Inferior parietal cortex (tissue), 1 donor: Measurements from ENCODE around the gene FAM117A.
"Not testable (repeated sequence)": the region's sequence is repeated elsewhere in the genome, so short reads cannot be mapped to it uniquely, and the experiment has no call there.

ENCODE experiments used
- DNase-seq: peaks from one replicate; pipeline ENCODE4 v3.0.0-alpha.2; 2016; ENCODE audit errors: extremely low spot score

FAM117A gene

GRCh38 chr17:49762151-49762941 lies 1.6 kb downstream of the FAM117A start:
- no peak for DNase-seq

GRCh38 chr17:49760932-49761558 lies 2.9 kb downstream of the FAM117A start:
- DNase-seq = no peak

GRCh38 chr17:49760296-49760695 lies 3.6 kb downstream of the FAM117A start:
- no peak for DNase-seq

GRCh38 chr17:49759203-49759602 lies 4.7 kb downstream of the FAM117A start:
- DNase-seq = no peak

GRCh38 chr17:49758464-49759010 lies 5.4 kb downstream of the FAM117A start:
- not testable (repeated sequence) for DNase-seq

GRCh38 chr17:49757151-49757777 lies 6.7 kb downstream of the FAM117A start:
- DNase-seq = no peak

GRCh38 chr17:49756323-49757150 lies 7.4 kb downstream of the FAM117A start:
- DNase-seq = no peak

GRCh38 chr17:49755663-49756283 lies 8.2 kb downstream of the FAM117A start:
- DNase-seq = no peak

GRCh38 chr17:49753959-49754391 lies 10.0 kb downstream of the FAM117A start:
- DNase-seq = no peak

GRCh38 chr17:49752508-49752907 lies 11.4 kb downstream of the FAM117A start:
- DNase-seq = no peak

- no peak for DNase-seq
Observed at GRCh38 chr17:49749730-49750129, 14.2 kb downstream of the FAM117A start.

GRCh38 chr17:49748791-49749190 lies 15.1 kb downstream of the FAM117A start:
- DNase-seq = no peak

- DNase-seq = no peak
Observed at GRCh38 chr17:49748223-49748622, 15.7 kb downstream of the FAM117A start.

- DNase-seq = no peak
Observed at GRCh38 chr17:49747632-49748031, 16.3 kb downstream of the FAM117A start.

- no peak for DNase-seq
Observed at GRCh38 chr17:49746791-49747490, 17.0 kb downstream of the FAM117A start.

GRCh38 chr17:49745175-49746139 lies 18.5 kb downstream of the FAM117A start:
- no peak for DNase-seq

GRCh38 chr17:49742166-49742638 lies 21.7 kb downstream of the FAM117A start:
- no peak for DNase-seq

- DNase-seq = no peak
Observed at GRCh38 chr17:49741692-49742076, 22.2 kb downstream of the FAM117A start.

GRCh38 chr17:49741009-49741691 lies 22.8 kb downstream of the FAM117A start:
- no peak for DNase-seq
